A673 (cell line): ENCODE data around the gene YIPF2.

Experiments
- EZH2 ChIP-seq: fragments of 200-600 bp; sonication (generic); IDR thresholded peaks from 2 replicates; pipeline ENCODE4 v1.6.1; 2017; ENCODE audit warnings: borderline replicate concordance, low read depth, mild to moderate bottlenecking, mixed read lengths, antibody characterized with exemption, low read length; ENCODE audit not compliant: poor library complexity, severe bottlenecking
- TF ChIP-seq, protein P1 (sequence below): fragments of 300-800, 200-600 bp; sonication (generic); conservative IDR thresholded peaks from 2 replicates; pipeline ENCODE4 v1.5.1; 2017; ENCODE audit warnings: low read depth, mild to moderate bottlenecking, antibody characterized with exemption, low read length, moderate library complexity, mixed read lengths

DNA sequence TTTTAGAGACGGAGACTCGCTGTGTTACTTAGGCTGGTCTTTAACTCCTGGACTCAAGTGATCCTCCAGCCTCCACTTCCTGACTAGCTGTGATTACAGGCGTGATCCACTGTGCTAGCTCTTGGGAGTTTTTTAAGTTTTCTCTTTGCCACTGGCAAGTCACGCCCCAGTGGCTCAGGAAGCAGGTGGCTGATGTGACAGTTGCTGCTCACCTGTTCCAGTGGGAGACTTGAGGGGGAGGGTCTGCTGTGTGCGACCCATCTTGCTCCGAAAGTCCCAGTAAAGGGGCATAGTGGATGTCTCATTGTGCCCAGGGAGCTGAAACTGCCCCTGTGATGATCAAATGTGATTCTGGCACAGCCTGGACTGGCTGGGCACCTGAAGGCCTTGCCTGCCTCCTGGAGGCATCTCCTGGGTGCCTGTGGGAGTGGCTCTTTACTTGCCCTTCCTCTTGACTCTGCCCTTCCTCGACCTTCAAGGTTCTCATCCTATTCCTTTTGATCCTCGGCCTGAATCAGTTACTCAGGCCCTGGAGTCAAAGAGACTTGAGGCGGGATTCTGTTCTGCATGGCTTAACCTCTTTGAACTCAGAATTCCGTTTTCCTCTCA, 40.2 kb upstream of the YIPF2 start:
- TF ChIP-seq, protein P1, sequence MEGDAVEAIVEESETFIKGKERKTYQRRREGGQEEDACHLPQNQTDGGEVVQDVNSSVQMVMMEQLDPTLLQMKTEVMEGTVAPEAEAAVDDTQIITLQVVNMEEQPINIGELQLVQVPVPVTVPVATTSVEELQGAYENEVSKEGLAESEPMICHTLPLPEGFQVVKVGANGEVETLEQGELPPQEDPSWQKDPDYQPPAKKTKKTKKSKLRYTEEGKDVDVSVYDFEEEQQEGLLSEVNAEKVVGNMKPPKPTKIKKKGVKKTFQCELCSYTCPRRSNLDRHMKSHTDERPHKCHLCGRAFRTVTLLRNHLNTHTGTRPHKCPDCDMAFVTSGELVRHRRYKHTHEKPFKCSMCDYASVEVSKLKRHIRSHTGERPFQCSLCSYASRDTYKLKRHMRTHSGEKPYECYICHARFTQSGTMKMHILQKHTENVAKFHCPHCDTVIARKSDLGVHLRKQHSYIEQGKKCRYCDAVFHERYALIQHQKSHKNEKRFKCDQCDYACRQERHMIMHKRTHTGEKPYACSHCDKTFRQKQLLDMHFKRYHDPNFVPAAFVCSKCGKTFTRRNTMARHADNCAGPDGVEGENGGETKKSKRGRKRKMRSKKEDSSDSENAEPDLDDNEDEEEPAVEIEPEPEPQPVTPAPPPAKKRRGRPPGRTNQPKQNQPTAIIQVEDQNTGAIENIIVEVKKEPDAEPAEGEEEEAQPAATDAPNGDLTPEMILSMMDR: no peak
- TF ChIP-seq EZH2: no peak
